Cardiac fibroblast (primary cell): ENCODE measurements around the gene SPSB1.
A peak's percentile ranks its signal among the peaks of the same experiment; 100 is the strongest.

Experiments used
- DNase-seq, 2 donors: peaks; one replicate each; pipeline versions ENCODE4 v3.0.0 to v3.0.0-alpha.2; 2010; ENCODE audit warnings: low read depth in 2 of 2
- H3K4me3 ChIP-seq, 2 donors: replicated peaks in 1 of 2; 1 replicate in 1 of 2; 2 replicates in 1 of 2; pipeline ENCODE4 v1.5.1; 2011; ENCODE audit warnings: low read depth in 2 of 2, low read length in 2 of 2, mild to moderate bottlenecking in 2 of 2, moderate library complexity in 1 of 2
- TF ChIP-seq, protein P1 (sequence below): IDR thresholded peaks from one replicate; pipeline ENCODE4 v1.5.1; 2011; ENCODE audit warnings: low read depth, mild to moderate bottlenecking, low read length, inconsistent platforms

Gene SPSB1

DNA sequence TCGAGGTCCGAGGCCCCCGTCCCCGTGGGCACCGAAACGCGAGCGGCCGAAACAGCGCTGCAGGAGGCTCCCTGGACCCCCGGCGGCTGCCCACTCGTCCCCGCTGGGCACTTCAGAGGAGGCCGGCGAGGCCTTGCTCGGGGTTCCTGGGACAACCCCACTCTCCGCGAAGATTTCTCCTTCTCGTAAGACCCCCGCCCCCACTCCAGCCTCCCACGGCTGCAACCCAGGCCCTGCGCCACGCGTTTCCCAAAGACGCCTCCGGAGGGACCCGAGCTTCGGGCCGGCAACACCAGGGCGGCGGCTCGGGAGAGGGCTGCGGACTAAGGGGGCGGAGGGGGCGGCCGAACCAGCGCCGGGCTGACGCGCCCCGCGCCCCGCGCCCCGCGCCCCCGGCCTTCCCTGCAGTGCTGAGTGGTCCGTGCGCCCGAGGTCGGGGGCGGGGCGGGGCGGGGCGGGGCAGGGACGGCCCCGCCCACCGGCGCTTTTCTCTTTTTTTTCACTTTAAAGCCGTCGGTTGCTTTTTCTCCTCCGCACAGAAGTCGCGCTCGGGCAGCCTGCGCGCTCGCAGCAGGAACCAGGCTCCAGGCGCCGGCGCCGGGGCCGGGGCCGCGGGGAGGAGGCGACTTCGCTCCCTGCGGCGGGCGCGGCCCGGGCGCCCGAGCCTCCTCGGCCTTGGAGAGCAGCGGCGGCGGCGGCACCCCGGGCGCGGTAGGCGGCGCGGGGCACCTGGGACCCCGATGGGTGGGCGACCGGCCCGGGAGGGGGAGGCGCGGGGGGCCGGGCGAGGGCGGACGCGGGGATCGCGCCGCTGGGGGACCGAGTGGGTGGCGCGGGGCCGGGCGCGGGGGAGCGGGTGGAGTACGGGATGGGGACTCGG lies at the start of gene SPSB1:
Gene SPSB1, plus strand, starts transcription at position 534 of the 880 bp plus-strand sequence. CDS start 62,998 bp downstream, outside the sequence.
- peak; percentile 83 to 88 for DNase-seq
- peak within 1 kb of the TSS; percentile 87 to 99 for H3K4me3 ChIP-seq
- TF ChIP-seq, protein P1, sequence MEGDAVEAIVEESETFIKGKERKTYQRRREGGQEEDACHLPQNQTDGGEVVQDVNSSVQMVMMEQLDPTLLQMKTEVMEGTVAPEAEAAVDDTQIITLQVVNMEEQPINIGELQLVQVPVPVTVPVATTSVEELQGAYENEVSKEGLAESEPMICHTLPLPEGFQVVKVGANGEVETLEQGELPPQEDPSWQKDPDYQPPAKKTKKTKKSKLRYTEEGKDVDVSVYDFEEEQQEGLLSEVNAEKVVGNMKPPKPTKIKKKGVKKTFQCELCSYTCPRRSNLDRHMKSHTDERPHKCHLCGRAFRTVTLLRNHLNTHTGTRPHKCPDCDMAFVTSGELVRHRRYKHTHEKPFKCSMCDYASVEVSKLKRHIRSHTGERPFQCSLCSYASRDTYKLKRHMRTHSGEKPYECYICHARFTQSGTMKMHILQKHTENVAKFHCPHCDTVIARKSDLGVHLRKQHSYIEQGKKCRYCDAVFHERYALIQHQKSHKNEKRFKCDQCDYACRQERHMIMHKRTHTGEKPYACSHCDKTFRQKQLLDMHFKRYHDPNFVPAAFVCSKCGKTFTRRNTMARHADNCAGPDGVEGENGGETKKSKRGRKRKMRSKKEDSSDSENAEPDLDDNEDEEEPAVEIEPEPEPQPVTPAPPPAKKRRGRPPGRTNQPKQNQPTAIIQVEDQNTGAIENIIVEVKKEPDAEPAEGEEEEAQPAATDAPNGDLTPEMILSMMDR: no peak

DNA sequence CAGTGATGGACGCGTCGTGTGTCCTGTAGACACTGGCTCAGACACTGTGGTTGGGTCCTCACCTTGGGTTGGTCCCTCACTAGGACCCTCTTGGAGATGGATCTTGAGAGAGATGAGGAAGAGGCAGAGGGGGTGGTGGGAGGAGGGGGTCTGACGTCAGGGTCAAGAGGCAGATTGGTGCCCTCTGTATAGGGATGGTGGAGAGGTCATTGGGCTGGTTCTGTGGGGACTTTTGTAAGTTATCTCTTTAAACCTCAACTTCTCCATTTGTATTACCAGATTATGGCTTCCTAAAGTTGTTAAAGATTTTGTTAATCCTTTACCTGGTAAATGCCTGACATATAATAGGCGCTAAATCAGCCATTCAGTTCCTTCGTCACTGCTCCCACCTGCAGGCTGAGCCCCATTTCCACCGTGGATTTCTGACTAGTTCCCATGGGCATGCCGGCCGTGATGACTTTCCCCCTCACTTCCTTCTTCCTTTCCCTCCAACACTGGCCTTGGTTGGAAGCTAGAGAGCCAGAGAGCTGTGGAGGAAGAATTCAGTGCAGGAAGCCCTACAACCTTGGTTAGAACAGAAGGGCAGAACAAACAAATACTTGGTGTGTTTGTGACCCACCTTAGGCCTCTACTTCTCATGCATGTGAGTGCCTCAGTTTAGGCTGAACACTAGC lies 49.5 kb upstream of the SPSB1 start:
- no peak overlapping the region for H3K4me3 ChIP-seq
- TF ChIP-seq, protein P1: no peak
- DNase-seq: no peak

DNA sequence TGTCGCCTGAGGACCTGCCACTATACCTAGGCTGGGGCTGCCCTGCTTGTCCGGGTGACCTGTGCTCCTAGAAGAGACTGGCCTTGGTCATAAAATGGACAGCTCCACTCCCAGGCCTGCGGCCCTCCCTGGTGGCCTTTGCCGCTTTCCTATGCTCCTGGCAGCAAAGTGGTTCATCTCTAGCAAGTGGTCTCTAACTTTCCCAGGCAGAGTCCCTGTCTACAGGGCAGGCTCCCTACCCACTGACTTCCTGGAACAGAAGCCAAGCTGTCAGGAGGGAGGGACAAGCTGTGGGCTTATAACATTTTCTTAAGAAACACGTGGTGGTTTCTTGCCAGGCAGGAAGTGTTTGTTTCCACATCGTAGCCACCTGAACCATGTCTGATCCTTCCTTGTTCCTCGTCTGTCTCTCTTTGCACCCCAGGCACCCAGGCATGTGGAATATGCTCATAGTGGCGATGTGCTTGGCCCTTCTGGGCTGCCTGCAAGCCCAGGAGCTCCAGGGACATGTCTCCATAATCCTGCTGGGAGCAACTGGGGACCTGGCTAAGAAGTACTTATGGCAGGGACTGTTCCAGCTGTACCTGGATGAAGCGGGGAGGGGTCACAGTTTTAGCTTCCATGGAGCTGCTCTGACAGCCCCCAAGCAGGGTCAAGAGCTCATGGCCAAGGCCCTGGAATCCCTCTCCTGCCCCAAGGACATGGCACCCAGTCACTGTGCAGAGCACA lies 48.0 kb upstream of the SPSB1 start:
- no peak overlapping the region for H3K4me3 ChIP-seq
- TF ChIP-seq, protein P1: no peak
- peak in 1 of 2 donors; percentile 65 for DNase-seq

DNA sequence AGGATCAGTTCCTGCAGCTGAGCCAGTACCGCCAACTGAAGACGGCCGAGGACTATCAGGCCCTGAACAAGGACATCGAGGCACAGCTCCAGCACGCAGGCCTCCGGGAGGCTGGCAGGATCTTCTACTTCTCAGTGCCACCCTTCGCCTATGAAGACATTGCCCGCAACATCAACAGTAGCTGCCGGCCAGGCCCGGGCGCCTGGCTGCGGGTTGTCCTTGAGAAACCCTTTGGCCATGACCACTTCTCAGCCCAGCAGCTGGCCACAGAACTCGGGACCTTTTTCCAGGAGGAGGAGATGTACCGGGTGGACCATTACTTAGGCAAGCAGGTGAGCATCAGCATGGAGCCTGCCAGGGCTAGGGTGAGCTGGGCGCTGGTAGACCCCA lies 47.5 kb upstream of the SPSB1 start:
- no peak overlapping the region for H3K4me3 ChIP-seq
- TF ChIP-seq, protein P1: no peak
- DNase-seq: no peak

DNA sequence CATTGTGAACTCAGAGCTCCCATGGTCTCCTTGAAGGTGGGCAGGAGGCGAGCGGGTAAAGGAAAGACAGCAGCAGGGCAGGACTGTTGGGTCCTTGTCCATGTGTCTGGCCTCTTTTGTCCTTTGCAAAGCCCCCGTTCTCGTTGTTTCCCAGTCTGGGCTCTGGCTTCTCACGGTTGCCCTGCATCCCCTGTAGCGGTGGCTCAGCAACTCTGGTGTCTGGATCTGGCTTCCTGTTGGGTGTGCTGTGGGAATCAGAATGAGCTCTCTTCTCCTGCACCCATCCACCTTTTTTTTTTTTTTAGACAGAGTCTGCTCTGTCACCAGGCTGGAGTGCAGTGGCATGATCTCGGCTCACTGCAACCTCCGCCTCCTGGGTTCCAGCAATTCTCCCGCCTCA lies 47.0 kb upstream of the SPSB1 start:
- no peak overlapping the region for H3K4me3 ChIP-seq
- DNase-seq: no peak
- TF ChIP-seq, protein P1: no peak

DNA sequence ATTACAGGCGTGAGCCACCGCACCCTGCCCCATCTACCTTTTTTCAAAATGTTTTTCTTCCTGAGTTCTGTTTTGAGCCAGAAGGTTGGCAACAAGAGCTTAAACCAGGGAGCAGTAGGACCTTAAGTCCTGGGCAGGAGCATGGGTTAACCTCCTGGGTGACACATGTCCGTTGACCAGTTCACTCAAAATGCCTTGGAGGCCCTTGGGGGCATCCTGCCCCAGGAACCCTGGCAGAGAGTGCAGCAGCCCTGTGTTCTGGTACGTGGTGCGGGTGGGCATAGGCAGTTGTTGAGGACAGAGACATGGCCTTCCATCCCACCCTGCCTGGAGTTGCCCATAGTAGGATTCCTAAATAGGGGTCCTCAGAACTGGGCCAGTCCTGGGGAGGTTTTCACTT lies 46.5 kb upstream of the SPSB1 start:
- DNase-seq: no peak
- TF ChIP-seq, protein P1: no peak

More for the DNA sequence above, 46.5 kb upstream of the SPSB1 start:
- H3K4me3 ChIP-seq: no peak overlapping the region
